OCI-LY3 (cell line): ENCODE measurements around the gene TBC1D2B.

Experiments
- CTCF ChIP-seq: fragments of 200-600, 300-600 bp; sonication (generic); IDR thresholded peaks from 2 replicates; pipeline ENCODE4 v1.5.1; 2014; ENCODE audit warnings: antibody characterized with exemption, low read length, low read depth
- EZH2phosphoT487 ChIP-seq: fragments of 200-600 bp; shearing (Covaris generic); IDR thresholded peaks from 2 replicates; pipeline ENCODE4 v1.6.1; 2018; ENCODE audit warnings: antibody characterized with exemption, mixed run types, low read depth

- TF ChIP-seq CTCF, result no peak
- TF ChIP-seq EZH2phosphoT487, result no peak
Measured at GRCh38 chr15:77983091-77983707, 94.3 kb downstream of the TBC1D2B start.
